HL-60 (cell line): ENCODE results near the gene RIC8A.

Source experiments
- DNase-seq, 2 experiments: peaks; one replicate each; pipeline ENCODE4 v3.0.0-alpha.2; 2010 to 2020; ENCODE audit warnings: low read depth in 1 of 2, low spot score in 1 of 2
- H3K27ac ChIP-seq: fragments of 250-450 bp; sonication (Bioruptor Pico); replicated peaks from 2 replicates; pipeline ENCODE4 v1.5.1; 2020; ENCODE audit warnings: mild to moderate bottlenecking, moderate library complexity
- H3K27me3 ChIP-seq: fragments of 250-450 bp; sonication (Bioruptor Pico); 2 replicates; pipeline ENCODE4 v1.5.1; 2021; ENCODE audit warnings: mild to moderate bottlenecking, moderate library complexity; ENCODE audit not compliant: insufficient read depth, poor library complexity, severe bottlenecking
- H3K4me3 ChIP-seq: replicated peaks from 2 replicates; pipeline ENCODE4 v1.5.1; 2011; ENCODE audit warnings: mild to moderate bottlenecking, control low read depth, low read length; ENCODE audit not compliant: insufficient read depth
- CTCF ChIP-seq: IDR thresholded peaks from one replicate; pipeline ENCODE4 v1.5.1; 2011; ENCODE audit warnings: low read length, control low read depth, inconsistent platforms; ENCODE audit not compliant: insufficient read depth
- GABPA ChIP-seq: IDR thresholded peaks from 2 replicates; pipeline ENCODE4 v1.6.1; 2012; ENCODE audit warnings: low read depth
- POLR2AphosphoS5 ChIP-seq: IDR thresholded peaks from 2 replicates; pipeline ENCODE4 v1.6.1; 2012; ENCODE audit warnings: low read depth
- SPI1 ChIP-seq: IDR thresholded peaks from 2 replicates; pipeline ENCODE4 v1.6.1; 2012; ENCODE audit warnings: low read depth, mild to moderate bottlenecking, borderline replicate concordance
- TF ChIP-seq, protein P1 (sequence below): IDR thresholded peaks from 2 replicates; pipeline ENCODE4 v1.6.1; 2012; ENCODE audit warnings: low read depth; ENCODE audit not compliant: insufficient replicate concordance

Gene RIC8A

DNA sequence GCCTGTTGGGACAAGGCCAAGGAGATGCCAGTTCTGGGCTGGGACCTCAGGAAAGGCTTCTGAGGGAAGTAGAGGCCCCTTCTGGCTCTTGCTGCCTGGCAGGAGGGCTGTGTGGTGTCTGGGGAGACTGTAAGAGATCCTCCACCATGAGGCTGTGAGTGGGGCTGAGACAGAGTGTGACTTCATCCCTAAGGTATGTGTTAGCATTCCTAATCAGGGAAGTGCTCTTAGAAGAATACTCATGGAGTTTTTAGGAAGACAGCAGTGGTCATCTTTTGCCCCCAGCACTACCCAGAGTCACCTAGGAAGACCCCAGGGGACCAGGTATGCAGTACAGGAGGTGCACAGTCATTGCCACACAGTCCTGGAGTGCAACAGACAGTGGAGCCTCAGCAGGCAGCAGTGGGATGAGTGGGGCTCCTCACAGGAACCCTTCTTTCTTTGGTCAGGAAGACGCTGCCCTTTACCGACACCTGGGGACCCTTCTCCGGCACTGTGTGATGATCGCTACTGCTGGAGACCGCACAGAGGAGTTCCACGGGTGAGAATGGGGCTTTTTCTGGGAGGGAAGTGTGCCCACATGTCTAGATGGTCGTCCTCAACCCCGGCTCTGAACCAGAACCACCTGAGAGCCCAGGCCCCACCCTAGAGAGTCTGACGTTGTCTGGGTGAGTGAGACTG is 2.8 kb downstream of the RIC8A start:
- Histone ChIP-seq H3K27me3 (no peaks in the 10 kb centered on the region), H3K27ac (no peak overlapping the region), H3K4me3 (no peak overlapping the region)
- DNase-seq: no peak
- TF ChIP-seq SPI1 (no peak), CTCF (no peak), POLR2AphosphoS5 (no peak), GABPA (no peak)
- TF ChIP-seq, protein P1, sequence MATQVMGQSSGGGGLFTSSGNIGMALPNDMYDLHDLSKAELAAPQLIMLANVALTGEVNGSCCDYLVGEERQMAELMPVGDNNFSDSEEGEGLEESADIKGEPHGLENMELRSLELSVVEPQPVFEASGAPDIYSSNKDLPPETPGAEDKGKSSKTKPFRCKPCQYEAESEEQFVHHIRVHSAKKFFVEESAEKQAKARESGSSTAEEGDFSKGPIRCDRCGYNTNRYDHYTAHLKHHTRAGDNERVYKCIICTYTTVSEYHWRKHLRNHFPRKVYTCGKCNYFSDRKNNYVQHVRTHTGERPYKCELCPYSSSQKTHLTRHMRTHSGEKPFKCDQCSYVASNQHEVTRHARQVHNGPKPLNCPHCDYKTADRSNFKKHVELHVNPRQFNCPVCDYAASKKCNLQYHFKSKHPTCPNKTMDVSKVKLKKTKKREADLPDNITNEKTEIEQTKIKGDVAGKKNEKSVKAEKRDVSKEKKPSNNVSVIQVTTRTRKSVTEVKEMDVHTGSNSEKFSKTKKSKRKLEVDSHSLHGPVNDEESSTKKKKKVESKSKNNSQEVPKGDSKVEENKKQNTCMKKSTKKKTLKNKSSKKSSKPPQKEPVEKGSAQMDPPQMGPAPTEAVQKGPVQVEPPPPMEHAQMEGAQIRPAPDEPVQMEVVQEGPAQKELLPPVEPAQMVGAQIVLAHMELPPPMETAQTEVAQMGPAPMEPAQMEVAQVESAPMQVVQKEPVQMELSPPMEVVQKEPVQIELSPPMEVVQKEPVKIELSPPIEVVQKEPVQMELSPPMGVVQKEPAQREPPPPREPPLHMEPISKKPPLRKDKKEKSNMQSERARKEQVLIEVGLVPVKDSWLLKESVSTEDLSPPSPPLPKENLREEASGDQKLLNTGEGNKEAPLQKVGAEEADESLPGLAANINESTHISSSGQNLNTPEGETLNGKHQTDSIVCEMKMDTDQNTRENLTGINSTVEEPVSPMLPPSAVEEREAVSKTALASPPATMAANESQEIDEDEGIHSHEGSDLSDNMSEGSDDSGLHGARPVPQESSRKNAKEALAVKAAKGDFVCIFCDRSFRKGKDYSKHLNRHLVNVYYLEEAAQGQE: no peak

GRCh38 chr11:210803-211180 is 3.3 kb downstream of the RIC8A start:
- Histone ChIP-seq H3K27me3 (no peaks in the 10 kb centered on the region), H3K4me3 (no peak overlapping the region), H3K27ac (no peak overlapping the region)
- DNase-seq: no peak
- TF ChIP-seq SPI1: no peak
- TF ChIP-seq CTCF: no peak

DNA sequence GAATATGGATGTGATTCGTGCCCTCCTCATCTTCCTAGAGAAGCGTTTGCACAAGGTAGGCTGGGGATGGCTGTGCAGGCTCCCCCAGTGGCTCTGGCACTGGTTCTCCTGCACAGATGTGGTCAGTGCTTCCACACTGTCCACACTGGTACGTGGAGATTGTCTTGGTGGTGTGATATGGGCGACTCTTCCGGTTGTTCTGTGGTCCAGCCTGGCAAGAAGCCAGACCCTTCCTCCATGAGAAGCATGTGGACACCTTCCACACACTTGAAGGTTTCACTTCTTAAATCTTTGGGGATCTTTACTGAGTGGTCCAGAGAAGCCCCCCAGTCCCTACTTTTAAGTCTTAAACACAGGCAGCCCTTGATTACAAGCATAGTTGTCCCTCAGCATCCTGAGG is 3.8 kb downstream of the RIC8A start:
- DNase-seq: no peak
- no peaks in the 10 kb centered on the region for H3K27me3 ChIP-seq
- H3K27ac ChIP-seq: no peak overlapping the region
- H3K4me3 ChIP-seq: no peak overlapping the region
- TF ChIP-seq CTCF: no peak

DNA sequence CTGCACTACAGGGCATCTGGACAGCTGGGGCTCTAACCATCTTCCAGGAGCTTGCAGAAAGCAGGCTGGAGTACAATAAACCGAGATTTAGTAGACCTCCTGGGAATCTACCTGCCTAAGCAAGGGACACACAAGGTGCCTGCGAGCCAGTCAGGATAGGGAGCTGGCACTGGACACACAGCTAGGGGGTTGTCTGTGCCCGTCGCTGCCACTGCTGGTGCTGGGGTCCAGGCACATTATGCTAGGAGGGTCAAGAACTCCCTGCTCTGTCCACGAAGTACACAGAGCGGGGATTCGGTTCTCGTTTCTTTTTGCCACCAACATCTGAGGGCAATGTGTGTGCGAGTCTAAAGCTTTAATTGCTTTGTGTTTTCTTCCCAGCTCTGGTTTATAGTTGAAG is 4.2 kb downstream of the RIC8A start:
- no peak for DNase-seq
- Histone ChIP-seq H3K27ac (no peak overlapping the region), H3K4me3 (no peak overlapping the region), H3K27me3 (no peaks in the 10 kb centered on the region)
- TF ChIP-seq SPI1: no peak
- TF ChIP-seq, protein P1: no peak
- TF ChIP-seq CTCF: no peak
- no peak for TF ChIP-seq POLR2AphosphoS5
- no peak for TF ChIP-seq GABPA
